Breast epithelium (tissue), 3 donors: Measurements from ENCODE around the gene MFSD1.

Source experiments
- POLR2A ChIP-seq: fragments of 450-650 bp; IDR thresholded peaks from one replicate; pipeline ENCODE4 v1.6.1; 2016; ENCODE audit warnings: antibody characterized with exemption, mild to moderate bottlenecking, moderate library complexity
- POLR2AphosphoS5 ChIP-seq, 3 donors: sonication (generic); formaldehyde crosslinking; IDR thresholded peaks; one replicate each; pipeline ENCODE4 v1.6.1; 2017; ENCODE audit warnings: antibody characterized with exemption in 3 of 3

DNA sequence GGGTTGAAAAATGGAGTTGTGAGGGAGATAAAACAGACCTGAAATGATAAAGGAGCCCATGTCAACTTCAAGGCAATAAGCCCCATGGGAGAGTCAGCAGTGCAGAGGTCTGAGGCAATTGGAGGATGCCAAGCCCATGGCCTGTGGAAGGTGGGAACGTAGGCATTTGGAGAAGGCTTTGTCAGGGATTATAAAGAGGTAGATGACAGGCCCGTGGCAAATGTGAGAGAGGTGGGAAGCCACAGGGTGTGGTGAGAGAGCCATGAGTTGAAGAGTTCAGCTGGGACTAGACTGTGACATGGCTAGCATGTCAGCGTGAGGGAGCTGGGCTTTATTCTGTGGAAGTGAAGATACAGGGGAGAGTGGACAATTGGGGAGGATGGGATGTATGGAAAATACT is 35.4 kb downstream of the MFSD1 start:
- TF ChIP-seq POLR2AphosphoS5 (IDR thresholded peaks at IDR 0.05) (no peak), POLR2A (no peak)
